ENCODE results near the gene UBE2C.

GRCh38 chr20:45857882-45858216 lies 45.4 kb downstream of the UBE2C start:
- TF ChIP-seq, protein P1, sequence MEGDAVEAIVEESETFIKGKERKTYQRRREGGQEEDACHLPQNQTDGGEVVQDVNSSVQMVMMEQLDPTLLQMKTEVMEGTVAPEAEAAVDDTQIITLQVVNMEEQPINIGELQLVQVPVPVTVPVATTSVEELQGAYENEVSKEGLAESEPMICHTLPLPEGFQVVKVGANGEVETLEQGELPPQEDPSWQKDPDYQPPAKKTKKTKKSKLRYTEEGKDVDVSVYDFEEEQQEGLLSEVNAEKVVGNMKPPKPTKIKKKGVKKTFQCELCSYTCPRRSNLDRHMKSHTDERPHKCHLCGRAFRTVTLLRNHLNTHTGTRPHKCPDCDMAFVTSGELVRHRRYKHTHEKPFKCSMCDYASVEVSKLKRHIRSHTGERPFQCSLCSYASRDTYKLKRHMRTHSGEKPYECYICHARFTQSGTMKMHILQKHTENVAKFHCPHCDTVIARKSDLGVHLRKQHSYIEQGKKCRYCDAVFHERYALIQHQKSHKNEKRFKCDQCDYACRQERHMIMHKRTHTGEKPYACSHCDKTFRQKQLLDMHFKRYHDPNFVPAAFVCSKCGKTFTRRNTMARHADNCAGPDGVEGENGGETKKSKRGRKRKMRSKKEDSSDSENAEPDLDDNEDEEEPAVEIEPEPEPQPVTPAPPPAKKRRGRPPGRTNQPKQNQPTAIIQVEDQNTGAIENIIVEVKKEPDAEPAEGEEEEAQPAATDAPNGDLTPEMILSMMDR (IDR thresholded peaks at IDR 0.05 in 4 of 5, conservative IDR thresholded peaks at IDR 0.05 in 1 of 5): no peak
- no peak for TF ChIP-seq POLR2A (IDR thresholded peaks at IDR 0.05)
